Trophoblast cell (in vitro differentiated cells and primary cell): ENCODE measurements around the gene ADAMTSL5.
"Not testable (repeated sequence)": the region's sequence is repeated elsewhere in the genome, so short reads cannot be mapped to it uniquely, and the experiment has no call there.

Experiments
- DNase-seq, 2 donors: peaks; one replicate each; pipeline ENCODE4 v3.0.0-alpha.2; 2016
- H2AFZ ChIP-seq: 2 replicates; pipeline ENCODE4 v1.6.1; 2013; ENCODE audit warnings: low read length, moderate library complexity, mild to moderate bottlenecking; ENCODE audit not compliant: insufficient read depth, poor library complexity
- H2AK5ac ChIP-seq: 2 replicates; pipeline ENCODE4 v1.6.1; 2013; ENCODE audit warnings: mild to moderate bottlenecking, low read length
- H2BK120ac ChIP-seq: 2 replicates; pipeline ENCODE4 v1.6.1; 2013; ENCODE audit warnings: low read length, mild to moderate bottlenecking, moderate library complexity; ENCODE audit not compliant: insufficient read depth, poor library complexity
- H2BK12ac ChIP-seq: 2 replicates; pipeline ENCODE4 v1.6.1; 2013; ENCODE audit warnings: mild to moderate bottlenecking, low read length, moderate library complexity
- H2BK5ac ChIP-seq: 2 replicates; pipeline ENCODE4 v1.6.1; 2013; ENCODE audit warnings: low read length, low read depth, moderate library complexity, mild to moderate bottlenecking; ENCODE audit not compliant: poor library complexity
- H3K14ac ChIP-seq: 2 replicates; pipeline ENCODE4 v1.6.1; 2013; ENCODE audit warnings: mild to moderate bottlenecking, low read length
- H3K18ac ChIP-seq: 2 replicates; pipeline ENCODE4 v1.6.1; 2013; ENCODE audit warnings: mild to moderate bottlenecking, low read length
- H3K23ac ChIP-seq: 2 replicates; pipeline ENCODE4 v1.6.1; 2013; ENCODE audit warnings: low read length
- H3K27ac ChIP-seq: 2 replicates; pipeline ENCODE4 v1.5.1; 2013; ENCODE audit warnings: low read depth, mild to moderate bottlenecking, inconsistent platforms, low read length, moderate library complexity
- H3K27me3 ChIP-seq: 2 replicates; pipeline ENCODE4 v1.6.1; 2013; ENCODE audit warnings: inconsistent platforms, mild to moderate bottlenecking, low read length, moderate library complexity; ENCODE audit not compliant: insufficient read depth
- H3K36me3 ChIP-seq, 2 experiments: 1 replicate in 1 of 2; 2 replicates in 1 of 2; pipeline ENCODE4 v1.6.1; 2013; ENCODE audit warnings: low read length in 2 of 2, mild to moderate bottlenecking in 2 of 2, moderate library complexity in 1 of 2; ENCODE audit not compliant: insufficient read depth in 2 of 2, control insufficient read depth in 1 of 2
- H3K4ac ChIP-seq: 2 replicates; pipeline ENCODE4 v1.6.1; 2013; ENCODE audit warnings: low read depth, mild to moderate bottlenecking, low read length, moderate library complexity
- H3K4me1 ChIP-seq, 2 experiments: 1 replicate in 1 of 2; 2 replicates in 1 of 2; pipeline ENCODE4 v1.6.1; 2013; ENCODE audit warnings: low read length in 2 of 2, mild to moderate bottlenecking in 2 of 2, moderate library complexity in 1 of 2; ENCODE audit not compliant: insufficient read depth in 2 of 2, control insufficient read depth in 1 of 2
- H3K4me2 ChIP-seq: 2 replicates; pipeline ENCODE4 v1.6.1; 2013; ENCODE audit warnings: inconsistent platforms, mild to moderate bottlenecking, low read length, moderate library complexity
- H3K4me3 ChIP-seq: 2 replicates; pipeline ENCODE4 v1.5.1; 2013; ENCODE audit warnings: mild to moderate bottlenecking, low read depth, low read length, inconsistent platforms
- H3K79me1 ChIP-seq: one replicate; pipeline ENCODE4 v1.6.1; 2013; ENCODE audit warnings: low read length
- H3K79me2 ChIP-seq: 2 replicates; pipeline ENCODE4 v1.6.1; 2013; ENCODE audit warnings: low read length, mild to moderate bottlenecking; ENCODE audit not compliant: control insufficient read depth, insufficient read depth, poor library complexity
- H3K9ac ChIP-seq: 2 replicates; pipeline ENCODE4 v1.6.1; 2013; ENCODE audit warnings: mild to moderate bottlenecking, low read length
- H3K9me3 ChIP-seq: 2 replicates; pipeline ENCODE4 v1.6.1; 2013; ENCODE audit warnings: low read depth, mild to moderate bottlenecking, control low read depth, inconsistent platforms, low read length; ENCODE audit not compliant: insufficient read depth
- H4K12ac ChIP-seq: 2 replicates; pipeline ENCODE4 v1.6.1; 2013; ENCODE audit warnings: low read depth, mild to moderate bottlenecking, low read length, moderate library complexity
- H4K8ac ChIP-seq: 2 replicates; pipeline ENCODE4 v1.6.1; 2013; ENCODE audit warnings: low read depth, mild to moderate bottlenecking, low read length, moderate library complexity
- H4K91ac ChIP-seq: one replicate; pipeline ENCODE4 v1.6.1; 2013; ENCODE audit warnings: low read depth, mild to moderate bottlenecking, low read length, moderate library complexity
- WGBS: extraction: QIAGEN DNeasy Blood & Tissue Kit; methylation state at CpG from one replicate; pipeline ENCODE4 v1.1.7; 2013; ENCODE audit warnings: missing lambda C conversion rate; ENCODE audit not compliant: insufficient read length, insufficient coverage; ENCODE audit errors: extremely low coverage; 5-methylcytosine and 5-hydroxymethylcytosine counted together

ADAMTSL5 gene

GRCh38 chr19:1551068-1552040 is 38.5 kb upstream of the ADAMTSL5 start:
- H2BK120ac ChIP-seq: no peak overlapping the region
- peak; percentile 72 to 82 for DNase-seq
- peaks cover 0 to 2% of the 10 kb centered on the region in 2 experiments for H3K4me1 ChIP-seq
- no peaks in the 10 kb centered on the region for H3K79me1 ChIP-seq
- no peak overlapping the region for H2AK5ac ChIP-seq
- no peak overlapping the region for H3K4me2 ChIP-seq
- no peak overlapping the region for H3K23ac ChIP-seq
- H3K18ac ChIP-seq: no peak overlapping the region
- no peak overlapping the region for H2BK12ac ChIP-seq
- H2AFZ ChIP-seq: no peak overlapping the region
- no peak overlapping the region for H3K14ac ChIP-seq
- H4K12ac ChIP-seq: no peak overlapping the region
- H3K4me3 ChIP-seq: no peak overlapping the region
- H4K91ac ChIP-seq: no peak overlapping the region
- no peak overlapping the region for H4K8ac ChIP-seq
- H3K79me2 ChIP-seq: no peaks in the 10 kb centered on the region
- H3K36me3 ChIP-seq: peaks cover 19 to 21% of the 10 kb centered on the region in 2 experiments
- no peaks in the 10 kb centered on the region for H3K27me3 ChIP-seq
- no peak overlapping the region for H3K4ac ChIP-seq
- peaks cover 9% of the 10 kb centered on the region for H3K9me3 ChIP-seq
- H2BK5ac ChIP-seq: no peak overlapping the region
- H3K27ac ChIP-seq: no peak overlapping the region
- no peak overlapping the region for H3K9ac ChIP-seq
- no CpG with 5 or more reads among the region's 17 CpGs for WGBS

- Histone ChIP-seq H2BK12ac (no peak overlapping the region), H3K14ac (no peak overlapping the region), H3K36me3 (peaks cover 5 to 6% of the 10 kb centered on the region in 2 experiments), H4K12ac (no peak overlapping the region), H2AK5ac (no peak overlapping the region), H3K27me3 (no peaks in the 10 kb centered on the region), H3K9ac (no peak overlapping the region), H3K4me1 (peaks cover 0 to 3% of the 10 kb centered on the region in 2 experiments), H3K9me3 (peaks cover 9% of the 10 kb centered on the region), H3K18ac (no peak overlapping the region), H3K4ac (no peak overlapping the region), H4K8ac (no peak overlapping the region), H2BK5ac (no peak overlapping the region), H3K4me2 (no peak overlapping the region), H3K4me3 (peak overlapping the region; percentile 28), H4K91ac (no peak overlapping the region), H2AFZ (no peak overlapping the region), H3K23ac (no peak overlapping the region), H3K79me2 (no peaks in the 10 kb centered on the region), H3K27ac (no peak overlapping the region), H3K79me1 (no peaks in the 10 kb centered on the region), H2BK120ac (no peak overlapping the region)
- WGBS: 100% methylated on average over 3 of the region's 4 CpGs
- no peak for DNase-seq
These were observed 36.6 kb upstream of the ADAMTSL5 start for GRCh38 chr19:1549332-1549945.

GRCh38 chr19:1540365-1540925 is 27.6 kb upstream of the ADAMTSL5 start:
- Histone ChIP-seq H3K79me2 (no peaks in the 10 kb centered on the region), H3K27ac (no peak overlapping the region), H2BK5ac (no peak overlapping the region), H3K14ac (no peak overlapping the region), H3K9me3 (peaks cover 7% of the 10 kb centered on the region), H3K4me3 (no peak overlapping the region), H3K36me3 (no peaks in the 10 kb centered on the region), H3K4me2 (no peak overlapping the region), H2AK5ac (no peak overlapping the region), H3K79me1 (no peaks in the 10 kb centered on the region), H4K12ac (no peak overlapping the region), H3K23ac (no peak overlapping the region), H4K91ac (no peak overlapping the region), H4K8ac (no peak overlapping the region), H3K9ac (no peak overlapping the region), H3K18ac (no peak overlapping the region), H2AFZ (no peak overlapping the region), H3K27me3 (no peaks in the 10 kb centered on the region), H2BK120ac (no peak overlapping the region), H2BK12ac (no peak overlapping the region), H3K4ac (no peak overlapping the region), H3K4me1 (no peaks in the 10 kb centered on the region)
- no CpG with 5 or more reads among the region's 17 CpGs for WGBS
- DNase-seq: no peak

- H3K4me1 ChIP-seq, H3K23ac ChIP-seq, H3K79me2 ChIP-seq, H4K8ac ChIP-seq, H3K4me2 ChIP-seq, H3K9me3 ChIP-seq, H2AFZ ChIP-seq, H3K36me3 ChIP-seq, H3K9ac ChIP-seq, H2BK12ac ChIP-seq, H3K14ac ChIP-seq, H3K27ac ChIP-seq, H2AK5ac ChIP-seq, H3K79me1 ChIP-seq, H2BK120ac ChIP-seq, H2BK5ac ChIP-seq, H3K18ac ChIP-seq, H4K12ac ChIP-seq, H3K27me3 ChIP-seq, H3K4ac ChIP-seq, H4K91ac ChIP-seq, DNase-seq, H3K4me3 ChIP-seq: not testable (repeated sequence)
- no CpG with 5 or more reads among the region's 11 CpGs for WGBS
These were observed 26.9 kb upstream of the ADAMTSL5 start for GRCh38 chr19:1539749-1540148.
